ENCODE data around the gene SYT2.

- TF ChIP-seq, protein P1, sequence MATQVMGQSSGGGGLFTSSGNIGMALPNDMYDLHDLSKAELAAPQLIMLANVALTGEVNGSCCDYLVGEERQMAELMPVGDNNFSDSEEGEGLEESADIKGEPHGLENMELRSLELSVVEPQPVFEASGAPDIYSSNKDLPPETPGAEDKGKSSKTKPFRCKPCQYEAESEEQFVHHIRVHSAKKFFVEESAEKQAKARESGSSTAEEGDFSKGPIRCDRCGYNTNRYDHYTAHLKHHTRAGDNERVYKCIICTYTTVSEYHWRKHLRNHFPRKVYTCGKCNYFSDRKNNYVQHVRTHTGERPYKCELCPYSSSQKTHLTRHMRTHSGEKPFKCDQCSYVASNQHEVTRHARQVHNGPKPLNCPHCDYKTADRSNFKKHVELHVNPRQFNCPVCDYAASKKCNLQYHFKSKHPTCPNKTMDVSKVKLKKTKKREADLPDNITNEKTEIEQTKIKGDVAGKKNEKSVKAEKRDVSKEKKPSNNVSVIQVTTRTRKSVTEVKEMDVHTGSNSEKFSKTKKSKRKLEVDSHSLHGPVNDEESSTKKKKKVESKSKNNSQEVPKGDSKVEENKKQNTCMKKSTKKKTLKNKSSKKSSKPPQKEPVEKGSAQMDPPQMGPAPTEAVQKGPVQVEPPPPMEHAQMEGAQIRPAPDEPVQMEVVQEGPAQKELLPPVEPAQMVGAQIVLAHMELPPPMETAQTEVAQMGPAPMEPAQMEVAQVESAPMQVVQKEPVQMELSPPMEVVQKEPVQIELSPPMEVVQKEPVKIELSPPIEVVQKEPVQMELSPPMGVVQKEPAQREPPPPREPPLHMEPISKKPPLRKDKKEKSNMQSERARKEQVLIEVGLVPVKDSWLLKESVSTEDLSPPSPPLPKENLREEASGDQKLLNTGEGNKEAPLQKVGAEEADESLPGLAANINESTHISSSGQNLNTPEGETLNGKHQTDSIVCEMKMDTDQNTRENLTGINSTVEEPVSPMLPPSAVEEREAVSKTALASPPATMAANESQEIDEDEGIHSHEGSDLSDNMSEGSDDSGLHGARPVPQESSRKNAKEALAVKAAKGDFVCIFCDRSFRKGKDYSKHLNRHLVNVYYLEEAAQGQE (IDR thresholded peaks at IDR 0.05; ENCODE audit: insufficient replicate concordance, low read depth), result no peak
- TF ChIP-seq CTCF (IDR thresholded peaks at IDR 0.05; ENCODE audit: insufficient read depth, low read length), result no peak
Measured at GRCh38 chr1:202659541-202659940, 50.7 kb downstream of the SYT2 start.
